ENCODE results near the gene TRMT11. TPM values are rescaled to one million over a fixed set of nuclear protein-coding genes. Genes with fewer than 3 reads are reported as not detected.

TRMT11 gene
- total and polyA plus RNA-seq, 2 of the 13 experiments (the other 11 are each of a cell fraction or from before 2014, with no cell fraction given), result 42.2 to 81.9 TPM

DNA sequence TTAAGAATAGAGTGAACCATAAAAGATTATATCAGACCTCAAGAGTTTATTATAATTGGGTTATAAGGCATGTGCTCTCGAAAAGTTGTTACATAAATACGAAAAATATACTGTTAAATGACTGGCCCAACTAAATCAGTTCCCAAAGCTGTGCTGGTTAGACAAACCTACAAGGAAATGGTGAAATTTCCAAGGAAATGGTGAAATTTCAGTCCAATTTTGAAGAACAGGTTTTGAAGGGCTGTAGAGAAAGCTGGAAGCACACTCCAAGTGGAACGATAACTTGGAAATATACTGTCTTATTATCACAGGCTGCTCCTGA, 400 bp upstream of the TRMT11 start (continued):
- no peak for TF ChIP-seq CSRNP2 (CRISPR knock-in tag; conservative IDR thresholded peaks at IDR 0.05; ENCODE audit: low read depth)
- TF ChIP-seq TFDP2 (CRISPR knock-in tag; IDR thresholded peaks at IDR 0.05), result no peak
- no peak for TF ChIP-seq ZNF460 (CRISPR knock-in tag; IDR thresholded peaks at IDR 0.05; ENCODE audit: borderline replicate concordance)
- TF ChIP-seq SOX6 (IDR thresholded peaks at IDR 0.05), result no peak
- no peak for TF ChIP-seq SOX6 (CRISPR knock-in tag; IDR thresholded peaks at IDR 0.05)
- no peak for TF ChIP-seq ZNF30 (CRISPR knock-in tag; IDR thresholded peaks at IDR 0.05)
- TF ChIP-seq ZNF724P (CRISPR knock-in tag; IDR thresholded peaks at IDR 0.05; ENCODE audit: borderline replicate concordance), result no peak
- no peak; the same call in 1 of the 2 replicates for TF ChIP-seq ZNF317 (CRISPR knock-in tag; IDR thresholded peaks at IDR 0.05)
- no peak for TF ChIP-seq ZNF362 (CRISPR knock-in tag; IDR thresholded peaks at IDR 0.05; ENCODE audit: borderline replicate concordance)
- TF ChIP-seq RFXANK (CRISPR knock-in tag; IDR thresholded peaks at IDR 0.05), result no peak
- no peak for TF ChIP-seq ZNF720 (CRISPR knock-in tag; IDR thresholded peaks at IDR 0.05)
- no peak for TF ChIP-seq ZNF432 (CRISPR knock-in tag; IDR thresholded peaks at IDR 0.05; ENCODE audit: borderline replicate concordance)
- TF ChIP-seq ZNF3 (CRISPR knock-in tag; IDR thresholded peaks at IDR 0.05), result 0 out of 2 replicates have a peak, but pooled peaks have one; percentile 13
- TF ChIP-seq ZNF781 (CRISPR knock-in tag; IDR thresholded peaks at IDR 0.05; ENCODE audit: borderline replicate concordance, not compliant biosample characterization), result no peak
- TF ChIP-seq ZNF367 (CRISPR knock-in tag; IDR thresholded peaks at IDR 0.05; ENCODE audit: borderline replicate concordance), result 0 out of 2 replicates have a peak, but pooled peaks have one; percentile 61
- TF ChIP-seq BHLHE40 (IDR thresholded peaks at IDR 0.05; ENCODE audit: low read length), result no peak
- TF ChIP-seq THYN1 (CRISPR knock-in tag; IDR thresholded peaks at IDR 0.05; ENCODE audit: borderline replicate concordance, low read depth), result no peak
- TF ChIP-seq HNF4A (CRISPR knock-in tag; IDR thresholded peaks at IDR 0.05), result no peak
- TF ChIP-seq ZNF530 (CRISPR knock-in tag; IDR thresholded peaks at IDR 0.05; ENCODE audit: low read depth), result no peak
- TF ChIP-seq, protein P1, sequence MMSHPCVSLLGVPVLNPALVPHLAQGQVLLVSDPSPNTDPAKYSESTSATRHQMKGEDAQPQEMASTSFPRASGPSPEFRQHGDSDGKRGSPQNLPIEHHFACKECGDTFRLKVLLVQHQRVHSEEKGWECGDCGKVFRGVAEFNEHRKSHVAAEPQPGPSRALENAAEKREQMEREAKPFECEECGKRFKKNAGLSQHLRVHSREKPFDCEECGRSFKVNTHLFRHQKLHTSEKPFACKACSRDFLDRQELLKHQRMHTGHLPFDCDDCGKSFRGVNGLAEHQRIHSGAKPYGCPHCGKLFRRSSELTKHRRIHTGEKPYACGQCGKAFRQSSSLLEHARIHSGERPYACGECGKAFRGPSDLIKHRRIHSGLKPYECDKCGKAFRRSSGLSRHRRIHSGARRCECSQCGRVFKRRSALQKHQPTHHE (CRISPR knock-in tag; IDR thresholded peaks at IDR 0.05; ENCODE audit: borderline replicate concordance), result 0 out of 2 replicates have a peak, but pooled peaks have one; percentile 12
- no peak for TF ChIP-seq CREM (IDR thresholded peaks at IDR 0.05)
- TF ChIP-seq CREM (CRISPR knock-in tag; IDR thresholded peaks at IDR 0.05), result no peak
- TF ChIP-seq, protein P2, sequence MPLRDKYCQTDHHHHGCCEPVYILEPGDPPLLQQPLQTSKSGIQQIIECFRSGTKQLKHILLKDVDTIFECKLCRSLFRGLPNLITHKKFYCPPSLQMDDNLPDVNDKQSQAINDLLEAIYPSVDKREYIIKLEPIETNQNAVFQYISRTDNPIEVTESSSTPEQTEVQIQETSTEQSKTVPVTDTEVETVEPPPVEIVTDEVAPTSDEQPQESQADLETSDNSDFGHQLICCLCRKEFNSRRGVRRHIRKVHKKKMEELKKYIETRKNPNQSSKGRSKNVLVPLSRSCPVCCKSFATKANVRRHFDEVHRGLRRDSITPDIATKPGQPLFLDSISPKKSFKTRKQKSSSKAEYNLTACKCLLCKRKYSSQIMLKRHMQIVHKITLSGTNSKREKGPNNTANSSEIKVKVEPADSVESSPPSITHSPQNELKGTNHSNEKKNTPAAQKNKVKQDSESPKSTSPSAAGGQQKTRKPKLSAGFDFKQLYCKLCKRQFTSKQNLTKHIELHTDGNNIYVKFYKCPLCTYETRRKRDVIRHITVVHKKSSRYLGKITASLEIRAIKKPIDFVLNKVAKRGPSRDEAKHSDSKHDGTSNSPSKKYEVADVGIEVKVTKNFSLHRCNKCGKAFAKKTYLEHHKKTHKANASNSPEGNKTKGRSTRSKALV (CRISPR knock-in tag; IDR thresholded peaks at IDR 0.05), result 0 out of 2 replicates have a peak, but pooled peaks have one; percentile 54
- no peak for TF ChIP-seq AGO2 (optimal IDR thresholded peaks at IDR 0.05; ENCODE audit: low read depth, low read length)
- no peak for TF ChIP-seq ZNF614 (CRISPR knock-in tag; IDR thresholded peaks at IDR 0.05; ENCODE audit: borderline replicate concordance)
- TF ChIP-seq BRCA1 (CRISPR knock-in tag; IDR thresholded peaks at IDR 0.05), result no peak

Measured in HepG2 (cell line).